GM12865 (cell line): ENCODE results near the gene SLC24A3.

Experiments
- DNase-seq: peaks from one replicate; pipeline ENCODE4 v3.0.0; 2010; ENCODE audit warnings: low read depth
- H3K4me3 ChIP-seq: 2 replicates; pipeline ENCODE4 v1.5.1; 2011; ENCODE audit warnings: mild to moderate bottlenecking, low read depth, low read length, control low read depth
- CTCF ChIP-seq: IDR thresholded peaks from 2 replicates; pipeline ENCODE4 v1.5.1; 2011; ENCODE audit warnings: low read length, control low read depth, low read depth, inconsistent platforms; ENCODE audit not compliant: insufficient read depth; ENCODE audit errors: missing control alignments

Gene SLC24A3

GRCh38 chr20:19619904-19620430 is 407.5 kb downstream of the SLC24A3 start:
- no peak for TF ChIP-seq CTCF
- no peak overlapping the region for H3K4me3 ChIP-seq
- no peak for DNase-seq

GRCh38 chr20:19620446-19620845 is 408.0 kb downstream of the SLC24A3 start:
- H3K4me3 ChIP-seq: no peak overlapping the region
- TF ChIP-seq CTCF: no peak
- no peak for DNase-seq

GRCh38 chr20:19621072-19621471 is 408.6 kb downstream of the SLC24A3 start:
- DNase-seq: no peak
- no peak for TF ChIP-seq CTCF
- H3K4me3 ChIP-seq: no peak overlapping the region

GRCh38 chr20:19624221-19624965 is 412.0 kb downstream of the SLC24A3 start:
- TF ChIP-seq CTCF: no peak
- no peak overlapping the region for H3K4me3 ChIP-seq
- no peak for DNase-seq

- DNase-seq: no peak
- no peak overlapping the region for H3K4me3 ChIP-seq
- TF ChIP-seq CTCF: no peak
Measured at GRCh38 chr20:19625426-19625825, 413.0 kb downstream of the SLC24A3 start.

- H3K4me3 ChIP-seq: no peak overlapping the region
- no peak for DNase-seq
- TF ChIP-seq CTCF: no peak
Measured at GRCh38 chr20:19626896-19627295, 414.5 kb downstream of the SLC24A3 start.
